Testis (tissue), 3 donors: ENCODE data around the gene SERGEF. TPM values are rescaled to one million over a fixed set of nuclear protein-coding genes. Genes with fewer than 3 reads are reported as not detected.
"Not testable (repeated sequence)": the region's sequence is repeated elsewhere in the genome, so short reads cannot be mapped to it uniquely, and the experiment has no call there.

Source experiments
- DNase-seq: peaks from one replicate; pipeline ENCODE4 v3.0.0-alpha.2; 2019
- H3K27ac ChIP-seq, 2 donors: fragments of 200-600 bp; sonication (generic); one replicate each; pipeline ENCODE4 v1.5.1; 2019
- H3K27me3 ChIP-seq: fragments of 200-600 bp; sonication (generic); one replicate; pipeline ENCODE4 v1.5.1; 2019
- H3K36me3 ChIP-seq: fragments of 200-600 bp; sonication (generic); one replicate; pipeline ENCODE4 v1.5.1; 2017; ENCODE audit warnings: low read depth; ENCODE audit errors: missing control alignments
- H3K4me1 ChIP-seq: fragments of 200-600 bp; sonication (generic); one replicate; pipeline ENCODE4 v1.5.1; 2019
- H3K4me3 ChIP-seq, 2 donors: fragments of 200-600 bp; sonication (generic); one replicate each; pipeline ENCODE4 v1.5.1; 2017 to 2019
- H3K9me3 ChIP-seq: fragments of 200-600 bp; sonication (generic); one replicate; pipeline ENCODE4 v1.5.1; 2017
- POLR2A ChIP-seq: fragments of 450-650 bp; IDR thresholded peaks from one replicate; pipeline ENCODE4 v1.6.1; 2017; ENCODE audit warnings: antibody characterized with exemption, mild to moderate bottlenecking, moderate library complexity
- WGBS, 2 donors: methylation state at CpG; one replicate each; pipeline ENCODE4 v1.1.5; 2018; 5-methylcytosine and 5-hydroxymethylcytosine counted together
- intact Hi-C: fragments of 100-400 bp; cut with DNase I; formaldehyde crosslinking; loops from one replicate; pipeline ENCODE4 v1.15.1; 2023; ENCODE audit warnings: low total_unique reads
- polyA plus RNA-seq: library from polyadenylated mRNA; stranded (reverse); fragments of 350-450 nt; fragmentation: Illumina TruSeq; extraction: RNeasy Lipid Tissue Mini Kit (QIAGEN cat#74804); gene quantifications from one replicate; pipeline ENCODE4 v1.2.3, GENCODE V29; 2014; ENCODE audit warnings: low read depth, low replicate concordance; ENCODE audit not compliant: insufficient read depth
- total RNA-seq, 2 donors: library from RNA; depleted of rRNA; stranded (reverse); fragments of >200 nt; gene quantifications; one replicate each; pipeline ENCODE4 v1.2.3, GENCODE V29; 2016
- TF ChIP-seq, protein P1 (sequence below), 3 experiments: fragments of 450-650 bp in 2 of 3; fragments of 200-600 bp in 1 of 3; sonication (generic) in 1 of 3; IDR thresholded peaks; one replicate each; pipeline ENCODE4 v1.5.1; 2016 to 2019; ENCODE audit warnings: antibody characterized with exemption in 3 of 3, mild to moderate bottlenecking in 2 of 3, moderate library complexity in 1 of 3

The SERGEF gene
- total and polyA plus RNA-seq, 3 donors from 2014 or later: 12.5 to 37.5 (median 23.1) TPM

GRCh38 chr11:17876827-17877226, 136.0 kb downstream of the SERGEF start:
- intact Hi-C loops: no loop called here
- Histone ChIP-seq H3K27ac (no peak overlapping the region), H3K4me3 (no peak overlapping the region), H3K27me3 (no peaks in the 10 kb centered on the region), H3K9me3 (no peaks in the 10 kb centered on the region), H3K36me3 (no peaks in the 10 kb centered on the region), H3K4me1 (no peaks in the 10 kb centered on the region)
- no peak for TF ChIP-seq POLR2A
- TF ChIP-seq, protein P1, sequence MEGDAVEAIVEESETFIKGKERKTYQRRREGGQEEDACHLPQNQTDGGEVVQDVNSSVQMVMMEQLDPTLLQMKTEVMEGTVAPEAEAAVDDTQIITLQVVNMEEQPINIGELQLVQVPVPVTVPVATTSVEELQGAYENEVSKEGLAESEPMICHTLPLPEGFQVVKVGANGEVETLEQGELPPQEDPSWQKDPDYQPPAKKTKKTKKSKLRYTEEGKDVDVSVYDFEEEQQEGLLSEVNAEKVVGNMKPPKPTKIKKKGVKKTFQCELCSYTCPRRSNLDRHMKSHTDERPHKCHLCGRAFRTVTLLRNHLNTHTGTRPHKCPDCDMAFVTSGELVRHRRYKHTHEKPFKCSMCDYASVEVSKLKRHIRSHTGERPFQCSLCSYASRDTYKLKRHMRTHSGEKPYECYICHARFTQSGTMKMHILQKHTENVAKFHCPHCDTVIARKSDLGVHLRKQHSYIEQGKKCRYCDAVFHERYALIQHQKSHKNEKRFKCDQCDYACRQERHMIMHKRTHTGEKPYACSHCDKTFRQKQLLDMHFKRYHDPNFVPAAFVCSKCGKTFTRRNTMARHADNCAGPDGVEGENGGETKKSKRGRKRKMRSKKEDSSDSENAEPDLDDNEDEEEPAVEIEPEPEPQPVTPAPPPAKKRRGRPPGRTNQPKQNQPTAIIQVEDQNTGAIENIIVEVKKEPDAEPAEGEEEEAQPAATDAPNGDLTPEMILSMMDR (IDR thresholded peaks at IDR 0.05): no peak
- WGBS, 2 donors: 88 to 89% methylated on average over 3 of the region's 3 CpGs
- DNase-seq: no peak

DNA sequence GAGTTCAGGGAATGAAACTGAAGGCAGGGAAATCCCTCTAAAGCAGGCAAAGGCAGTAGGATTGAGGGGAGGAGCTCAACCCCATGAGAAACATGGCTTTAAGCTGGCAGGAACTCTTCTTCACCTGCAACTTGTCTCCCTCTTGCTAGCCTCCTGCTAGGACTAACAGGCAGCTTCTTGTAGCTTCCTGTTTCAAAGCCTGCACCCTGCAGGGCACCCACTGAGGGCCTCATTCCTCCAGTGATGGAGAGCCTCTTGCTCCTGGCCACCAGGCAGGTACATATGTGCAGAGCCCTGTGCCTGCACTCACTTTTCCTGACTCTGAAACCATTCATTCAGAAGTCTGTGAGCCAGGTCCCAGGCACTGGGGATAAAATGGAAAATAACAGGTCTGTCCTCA, 137.0 kb downstream of the SERGEF start:
- intact Hi-C loops: no loop called here
- no peak overlapping the region for H3K27ac ChIP-seq
- no peaks in the 10 kb centered on the region for H3K9me3 ChIP-seq
- DNase-seq: no peak
- no peak overlapping the region for H3K4me3 ChIP-seq
- TF ChIP-seq POLR2A: no peak
- TF ChIP-seq, protein P1 (IDR thresholded peaks at IDR 0.05): no peak
- H3K36me3 ChIP-seq: no peaks in the 10 kb centered on the region
- no peaks in the 10 kb centered on the region for H3K27me3 ChIP-seq
- no peaks in the 10 kb centered on the region for H3K4me1 ChIP-seq

DNA sequence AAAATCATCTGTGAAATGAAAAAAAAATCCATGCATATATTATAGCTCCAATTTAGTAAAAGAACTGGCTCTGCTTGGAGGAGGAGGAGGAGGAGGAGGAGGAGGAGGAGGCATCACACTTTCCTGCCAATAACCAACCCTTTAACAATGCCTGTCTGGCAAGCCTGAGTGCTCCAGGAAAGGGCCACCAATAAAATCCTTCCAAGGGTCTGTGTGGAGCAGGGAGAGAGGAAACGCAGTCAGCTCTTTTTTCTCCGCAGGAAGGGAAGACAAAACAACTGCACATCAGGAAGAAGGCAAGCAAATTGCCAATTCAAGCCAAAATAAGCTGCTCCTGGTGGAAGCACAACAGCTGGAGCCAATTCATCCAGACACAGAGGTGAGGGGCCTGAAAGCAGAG, 139.3 kb downstream of the SERGEF start:
- Histone ChIP-seq H3K27ac (no peak overlapping the region), H3K36me3 (no peaks in the 10 kb centered on the region), H3K4me1 (no peaks in the 10 kb centered on the region), H3K9me3 (no peaks in the 10 kb centered on the region), H3K4me3 (no peak overlapping the region), H3K27me3 (no peaks in the 10 kb centered on the region)
- TF ChIP-seq POLR2A: no peak
- TF ChIP-seq, protein P1 (IDR thresholded peaks at IDR 0.05): no peak
- no peak for DNase-seq
- intact Hi-C loops: no loop called here
- 39 to 47% methylated on average over 2 of the region's 2 CpGs for WGBS, 2 donors

GRCh38 chr11:17868398-17868797, 144.4 kb downstream of the SERGEF start:
- whole genome bisulfite sequencing, 2 donors: 94 to 95% methylated on average over 3 of the region's 3 CpGs
- intact Hi-C loops, DNase-seq: not testable (repeated sequence)

GRCh38 chr11:17867341-17867740, 145.5 kb downstream of the SERGEF start:
- Histone ChIP-seq H3K4me1 (no peaks in the 10 kb centered on the region), H3K27ac (no peak overlapping the region), H3K27me3 (no peaks in the 10 kb centered on the region), H3K9me3 (no peaks in the 10 kb centered on the region), H3K36me3 (no peaks in the 10 kb centered on the region), H3K4me3 (no peak overlapping the region)
- intact Hi-C loops: no loop called here
- 87 to 97% methylated on average over 3 of the region's 3 CpGs for WGBS, 2 donors
- no peak for DNase-seq
- TF ChIP-seq, protein P1 (IDR thresholded peaks at IDR 0.05): no peak
- TF ChIP-seq POLR2A: no peak

More at GRCh38 chr11:17868398-17868797, 144.4 kb downstream of the SERGEF start:
- H3K4me1 ChIP-seq, H3K4me3 ChIP-seq, H3K9me3 ChIP-seq, H3K36me3 ChIP-seq, H3K27me3 ChIP-seq, H3K27ac ChIP-seq: not testable (repeated sequence)
